Keratinocyte (primary cell): ENCODE measurements around the gene GATAD1.

Source experiments
- CTCF ChIP-seq, 3 experiments: IDR thresholded peaks in 1 of 3; conservative IDR thresholded peaks in 1 of 3; optimal IDR thresholded peaks in 1 of 3; 2 replicates in 2 of 3; 3 replicates in 1 of 3; pipeline versions ENCODE3 to v1.5.1; 2011; ENCODE audit warnings: low read length in 3 of 3, mild to moderate bottlenecking in 3 of 3, moderate library complexity in 2 of 3, control low read depth in 1 of 3, inconsistent platforms in 1 of 3; ENCODE audit not compliant: insufficient read depth in 2 of 3; ENCODE audit errors: extremely low read depth in 1 of 3
- EZH2 ChIP-seq: IDR thresholded peaks from one replicate; pipeline ENCODE4 v1.6.1; 2012; ENCODE audit warnings: inconsistent platforms, mild to moderate bottlenecking, low read length, moderate library complexity

- peak in 1 of 3 experiments; percentile 94 for TF ChIP-seq CTCF (optimal IDR thresholded peaks at IDR 0.05 in 1 of 3, IDR thresholded peaks at IDR 0.05 in 1 of 3, conservative IDR thresholded peaks at IDR 0.05 in 1 of 3; ENCODE audit: extremely low read depth in 1 of 3, insufficient read depth in 2 of 3, low read length in 3 of 3)
- TF ChIP-seq EZH2, result no peak
Observed at GRCh38 chr7:92446869-92447344, 375 bp upstream of the GATAD1 start.
